Hepatocyte (in vitro differentiated cells): ENCODE measurements around the gene COL20A1. TPM values are rescaled to one million over a fixed set of nuclear protein-coding genes. Genes with fewer than 3 reads are reported as not detected.
"Not testable (repeated sequence)": the region's sequence is repeated elsewhere in the genome, so short reads cannot be mapped to it uniquely, and the experiment has no call there.

Experiments
- DNase-seq: peaks from one replicate; pipeline ENCODE4 v3.0.0-alpha.2; 2016; ENCODE audit warnings: low spot score
- H2AFZ ChIP-seq: fragments of 200-600 bp; sonication (generic); 2 replicates; pipeline ENCODE4 v1.6.0; 2016; ENCODE audit warnings: antibody characterized with exemption, mild to moderate bottlenecking
- H3K27ac ChIP-seq: fragments of 200-600 bp; sonication (generic); 2 replicates; pipeline ENCODE4 v1.5.1; 2016; ENCODE audit warnings: mild to moderate bottlenecking
- H3K27me3 ChIP-seq: fragments of 200-600 bp; sonication (generic); 2 replicates; pipeline ENCODE4 v1.6.1; 2016
- H3K36me3 ChIP-seq: fragments of 200-600 bp; sonication (generic); replicated peaks from 2 replicates; pipeline ENCODE4 v1.5.1; 2016; ENCODE audit warnings: low read depth; ENCODE audit not compliant: insufficient read depth
- H3K4me1 ChIP-seq: fragments of 200-600 bp; sonication (generic); 2 replicates; pipeline ENCODE4 v1.5.1; 2016; ENCODE audit warnings: mild to moderate bottlenecking, moderate library complexity; ENCODE audit not compliant: insufficient read depth
- H3K4me2 ChIP-seq: fragments of 200-600 bp; sonication (generic); 2 replicates; pipeline ENCODE4 v1.6.0; 2016
- H3K4me3 ChIP-seq: fragments of 200-600 bp; sonication (generic); 2 replicates; pipeline ENCODE4 v1.5.1; 2016; ENCODE audit warnings: mild to moderate bottlenecking
- H3K79me2 ChIP-seq: fragments of 200-600 bp; sonication (generic); 2 replicates; pipeline ENCODE4 v1.6.0; 2017; ENCODE audit warnings: mild to moderate bottlenecking
- H3K9me2 ChIP-seq: fragments of 200-600 bp; sonication (generic); replicated peaks from 2 replicates; pipeline ENCODE4 v1.6.0; 2017; ENCODE audit warnings: mild to moderate bottlenecking; ENCODE audit not compliant: insufficient read depth
- H3K9me3 ChIP-seq: fragments of 200-600 bp; sonication (generic); 2 replicates; pipeline ENCODE4 v1.5.1; 2016; ENCODE audit warnings: low read depth, mild to moderate bottlenecking
- H4K20me1 ChIP-seq: fragments of 200-600 bp; sonication (generic); 2 replicates; pipeline ENCODE4 v1.6.0; 2016; ENCODE audit warnings: mild to moderate bottlenecking; ENCODE audit not compliant: insufficient read depth, poor library complexity, severe bottlenecking
- CTCF ChIP-seq: fragments of 200-600 bp; sonication (generic); IDR thresholded peaks from 2 replicates; pipeline ENCODE4 v1.5.1; 2016; ENCODE audit warnings: antibody characterized with exemption, mild to moderate bottlenecking; ENCODE audit not compliant: poor library complexity
- EZH2 ChIP-seq: fragments of 200-600 bp; sonication (generic); IDR thresholded peaks from 2 replicates; pipeline ENCODE4 v1.6.1; 2016; ENCODE audit warnings: antibody characterized with exemption, mild to moderate bottlenecking, borderline replicate concordance
- EZH2phosphoT487 ChIP-seq: fragments of 200-600 bp; sonication (generic); IDR thresholded peaks from one replicate; pipeline ENCODE4 v1.6.1; 2018; ENCODE audit warnings: antibody characterized with exemption, mild to moderate bottlenecking, low read depth, moderate library complexity; ENCODE audit not compliant: unreplicated experiment, severe bottlenecking
- WGBS: methylation state at CpG from one replicate; pipeline ENCODE4 v1.1.6; 2016; ENCODE audit warnings: low lambda C conversion rate; ENCODE audit errors: missing lambda C conversion rate; 5-methylcytosine and 5-hydroxymethylcytosine counted together
- polyA plus RNA-seq: library from polyadenylated mRNA; unstranded; fragments of >200 nt; fragmentation: Nextera tagmentation; extraction: Ambion mirVana; gene quantifications from 2 replicates; pipeline ENCODE4 v1.2.1, GENCODE V29; 2016
- total RNA-seq: library from RNA; depleted of rRNA; stranded (reverse); fragments of >200 nt; gene quantifications from 2 replicates; pipeline ENCODE4 v1.2.3, GENCODE V29; 2014

Gene COL20A1
- total and polyA plus RNA-seq, 2 experiments from 2014 or later: not detected

- no peak for TF ChIP-seq EZH2
- TF ChIP-seq CTCF: no peak
- no peak for TF ChIP-seq EZH2phosphoT487
- no peaks in the 10 kb centered on the region for H3K36me3 ChIP-seq
- H3K27me3 ChIP-seq: peaks cover 12% of the 10 kb centered on the region
- no peaks in the 10 kb centered on the region for H3K9me2 ChIP-seq
- H3K27ac ChIP-seq: no peak overlapping the region
- WGBS: 72% methylated on average over 9 of the region's 9 CpGs
- H3K4me2 ChIP-seq: no peak overlapping the region
- no peaks in the 10 kb centered on the region for H3K9me3 ChIP-seq
- H3K4me1 ChIP-seq: no peaks in the 10 kb centered on the region
- no peak for DNase-seq
- H2AFZ ChIP-seq: no peak overlapping the region
- H3K4me3 ChIP-seq: no peak overlapping the region
- H3K79me2 ChIP-seq: no peaks in the 10 kb centered on the region
- no peaks in the 10 kb centered on the region for H4K20me1 ChIP-seq
Measured at GRCh38 chr20:63335711-63336110, 42.7 kb downstream of the COL20A1 start.

- Histone ChIP-seq H3K9me3 (no peaks in the 10 kb centered on the region), H4K20me1 (no peaks in the 10 kb centered on the region), H3K4me3 (no peak overlapping the region), H3K79me2 (no peaks in the 10 kb centered on the region), H3K27me3 (peaks cover 12% of the 10 kb centered on the region), H3K36me3 (no peaks in the 10 kb centered on the region), H2AFZ (no peak overlapping the region), H3K27ac (no peak overlapping the region), H3K9me2 (no peaks in the 10 kb centered on the region), H3K4me1 (no peaks in the 10 kb centered on the region), H3K4me2 (no peak overlapping the region)
- DNase-seq: no peak
- TF ChIP-seq EZH2phosphoT487 (no peak), EZH2 (no peak), CTCF (no peak)
- 95% methylated on average over 29 of the region's 29 CpGs for WGBS
Measured at GRCh38 chr20:63336232-63336752, 43.3 kb downstream of the COL20A1 start.

- 70% methylated on average over 12 of the region's 12 CpGs for WGBS
- no peaks in the 10 kb centered on the region for H3K4me1 ChIP-seq
- H4K20me1 ChIP-seq: no peaks in the 10 kb centered on the region
- no peak overlapping the region for H2AFZ ChIP-seq
- H3K9me3 ChIP-seq: no peaks in the 10 kb centered on the region
- no peak overlapping the region for H3K27ac ChIP-seq
- TF ChIP-seq EZH2phosphoT487: no peak
- no peak for TF ChIP-seq CTCF
- no peak for TF ChIP-seq EZH2
- no peak overlapping the region for H3K4me2 ChIP-seq
- no peak for DNase-seq
- H3K9me2 ChIP-seq: no peaks in the 10 kb centered on the region
- no peaks in the 10 kb centered on the region for H3K36me3 ChIP-seq
- peaks cover 12% of the 10 kb centered on the region for H3K27me3 ChIP-seq
- no peak overlapping the region for H3K4me3 ChIP-seq
- H3K79me2 ChIP-seq: no peaks in the 10 kb centered on the region
Measured at GRCh38 chr20:63337786-63338420, 44.9 kb downstream of the COL20A1 start.

GRCh38 chr20:63339154-63340094 lies 46.4 kb downstream of the COL20A1 start:
- H3K36me3 ChIP-seq, H3K79me2 ChIP-seq, H4K20me1 ChIP-seq, H2AFZ ChIP-seq, H3K9me2 ChIP-seq, H3K9me3 ChIP-seq, DNase-seq, H3K4me3 ChIP-seq, H3K4me2 ChIP-seq, H3K4me1 ChIP-seq, H3K27ac ChIP-seq: not testable (repeated sequence)
- H3K27me3 ChIP-seq: peaks cover 12% of the 10 kb centered on the region
- WGBS: 79% methylated on average over 14 of the region's 14 CpGs

- not testable (repeated sequence) for H3K36me3 ChIP-seq, H3K4me2 ChIP-seq, H3K4me3 ChIP-seq, H2AFZ ChIP-seq, H3K9me2 ChIP-seq, H3K4me1 ChIP-seq, H3K79me2 ChIP-seq, H3K9me3 ChIP-seq, DNase-seq, H4K20me1 ChIP-seq, H3K27ac ChIP-seq
- peaks cover 12% of the 10 kb centered on the region for H3K27me3 ChIP-seq
- 91% methylated on average over 9 of the region's 10 CpGs for WGBS
Measured at GRCh38 chr20:63340158-63340688, 47.2 kb downstream of the COL20A1 start.
